AG10803 (cell line): ENCODE results near the gene ARL5A.
"Not testable (repeated sequence)": the region's sequence is repeated elsewhere in the genome, so short reads cannot be mapped to it uniquely, and the experiment has no call there.

Experiments
- DNase-seq: peaks from one replicate; pipeline ENCODE4 v3.0.0; 2010; ENCODE audit warnings: low read depth
- H3K4me3 ChIP-seq: 2 replicates; pipeline ENCODE4 v1.5.1; 2011; ENCODE audit warnings: mild to moderate bottlenecking, low read length, control low read depth
- CTCF ChIP-seq: conservative IDR thresholded peaks from 2 replicates; pipeline ENCODE4 v1.5.1; 2011; ENCODE audit warnings: mild to moderate bottlenecking, low read length, control low read depth, inconsistent platforms

ARL5A gene

GRCh38 chr2:151799886-151800292, 28.3 kb downstream of the ARL5A start:
- no peak for TF ChIP-seq CTCF
- no peak overlapping the region for H3K4me3 ChIP-seq
- no peak for DNase-seq

GRCh38 chr2:151796774-151797173, 31.4 kb downstream of the ARL5A start:
- TF ChIP-seq CTCF: no peak

GRCh38 chr2:151795646-151796240, 32.5 kb downstream of the ARL5A start:
- DNase-seq: peak; percentile 38
- TF ChIP-seq CTCF: no peak
- H3K4me3 ChIP-seq: no peak overlapping the region

More at GRCh38 chr2:151796774-151797173, 31.4 kb downstream of the ARL5A start:
- DNase-seq: no peak
- no peak overlapping the region for H3K4me3 ChIP-seq

- not testable (repeated sequence) for H3K4me3 ChIP-seq, DNase-seq
Measured at GRCh38 chr2:151794422-151794821, 33.8 kb downstream of the ARL5A start.

GRCh38 chr2:151793123-151793522, 35.1 kb downstream of the ARL5A start:
- DNase-seq: no peak
- no peak overlapping the region for H3K4me3 ChIP-seq
- no peak for TF ChIP-seq CTCF

- DNase-seq: no peak
- no peak overlapping the region for H3K4me3 ChIP-seq
- no peak for TF ChIP-seq CTCF
Measured at GRCh38 chr2:151792589-151792988, 35.6 kb downstream of the ARL5A start.

GRCh38 chr2:151791545-151791944, 36.7 kb downstream of the ARL5A start:
- TF ChIP-seq CTCF: no peak
- DNase-seq: no peak
- no peak overlapping the region for H3K4me3 ChIP-seq

- no peak overlapping the region for H3K4me3 ChIP-seq
- TF ChIP-seq CTCF: no peak
- DNase-seq: no peak
Measured at GRCh38 chr2:151790689-151791088, 37.5 kb downstream of the ARL5A start.
